Measurements from ENCODE around the gene PRKCE. TPM values are rescaled to one million over a fixed set of nuclear protein-coding genes. Genes with fewer than 3 reads are reported as not detected.

Gene PRKCE
- total RNA-seq, 1 donor from 2014 or later, result 28.4 TPM

DNA sequence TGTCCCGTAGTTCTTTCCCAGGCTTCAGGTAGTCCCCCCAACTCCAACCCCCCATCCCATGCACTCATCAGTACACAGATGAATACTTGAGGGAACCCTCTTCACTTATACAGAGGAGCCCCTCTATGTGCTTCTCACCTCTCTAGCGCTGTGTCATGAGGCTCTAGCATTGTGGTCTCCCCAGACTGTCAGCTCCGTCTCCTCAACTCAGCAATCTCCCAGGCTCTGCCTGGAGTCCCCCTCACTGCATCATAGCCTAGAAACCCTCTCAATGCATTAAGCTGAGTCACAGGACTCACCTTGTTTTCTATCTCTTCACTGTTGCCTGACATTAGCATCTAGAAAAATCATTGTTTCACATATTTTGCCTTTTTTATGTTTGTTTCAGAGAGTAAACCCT is 20.2 kb upstream of the PRKCE start:
- DNase-seq (ENCODE audit: low read depth in 2 of 2), result no peak

DNA sequence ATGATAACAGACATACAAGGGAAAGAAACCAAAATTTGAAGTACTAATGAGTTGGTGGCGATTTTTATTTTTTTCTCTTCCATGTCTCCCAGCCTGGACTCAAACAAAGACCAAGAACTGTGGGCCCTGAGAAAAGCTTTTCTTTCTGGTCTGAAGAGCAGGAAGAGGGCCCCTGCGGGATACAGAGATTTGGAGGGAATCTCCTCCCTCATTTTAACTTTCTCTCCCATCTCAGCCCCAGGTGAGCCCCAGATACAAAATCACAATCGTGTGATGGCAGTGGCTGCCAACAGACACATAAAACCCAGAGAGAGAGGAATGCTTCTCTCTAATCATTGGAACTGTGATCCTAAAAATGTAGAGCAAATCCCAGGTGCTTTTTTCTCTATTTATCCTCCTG is 19.5 kb upstream of the PRKCE start:
- DNase-seq (ENCODE audit: low read depth in 2 of 2), result no peak

- no peak for DNase-seq (ENCODE audit: low read depth in 2 of 2)
Measured at GRCh38 chr2:45634223-45634622, 17.3 kb upstream of the PRKCE start.

GRCh38 chr2:45636008-45636407 is 15.5 kb upstream of the PRKCE start:
- DNase-seq (ENCODE audit: low read depth in 2 of 2), result no peak

DNA sequence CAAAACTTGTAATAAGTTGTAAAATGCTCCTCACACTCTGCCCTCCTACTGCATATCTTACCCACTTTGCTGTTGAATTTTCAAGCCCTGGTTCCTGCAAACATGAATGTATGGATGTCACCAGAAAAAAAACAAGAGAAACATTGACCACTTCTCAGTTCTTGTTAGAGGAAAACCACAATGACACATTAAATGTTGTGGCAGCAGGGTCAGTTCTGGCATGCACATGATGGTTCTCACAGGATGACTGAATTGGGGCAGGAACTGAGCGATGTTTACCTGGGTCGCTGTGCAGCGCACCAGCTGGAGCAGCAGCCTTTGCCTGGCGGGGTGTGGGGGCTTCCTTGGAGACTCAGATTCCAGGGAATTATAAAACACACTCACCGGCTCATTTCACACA is 14.0 kb upstream of the PRKCE start:
- peak in 1 of 2 donors; percentile 44 for DNase-seq (ENCODE audit: low read depth in 2 of 2)

- no peak for DNase-seq (ENCODE audit: low read depth in 2 of 2)
Measured at GRCh38 chr2:45640576-45640975, 10.9 kb upstream of the PRKCE start.

DNA sequence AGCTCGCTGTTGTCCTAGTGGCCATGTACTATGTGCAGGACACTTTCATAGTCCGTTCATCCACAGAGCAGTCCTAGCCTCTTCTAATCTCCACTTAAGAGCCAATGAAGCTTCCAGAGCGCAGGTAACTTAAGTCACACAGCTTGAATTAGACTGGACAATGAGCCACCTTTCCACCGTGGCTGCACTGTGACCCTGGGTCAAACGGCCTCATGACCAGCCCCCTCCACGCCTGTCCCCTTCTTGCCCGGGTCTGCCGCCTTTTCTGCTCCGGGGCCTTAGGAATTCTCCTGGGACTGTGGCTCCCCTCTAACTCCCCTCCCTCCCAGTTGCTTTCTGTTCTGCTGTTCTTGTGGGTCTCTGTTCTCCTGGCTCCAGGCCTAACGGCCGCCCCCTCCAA is 8.4 kb upstream of the PRKCE start:
- DNase-seq (ENCODE audit: low read depth in 2 of 2), result peak in 1 of 2 donors; percentile 13

DNA sequence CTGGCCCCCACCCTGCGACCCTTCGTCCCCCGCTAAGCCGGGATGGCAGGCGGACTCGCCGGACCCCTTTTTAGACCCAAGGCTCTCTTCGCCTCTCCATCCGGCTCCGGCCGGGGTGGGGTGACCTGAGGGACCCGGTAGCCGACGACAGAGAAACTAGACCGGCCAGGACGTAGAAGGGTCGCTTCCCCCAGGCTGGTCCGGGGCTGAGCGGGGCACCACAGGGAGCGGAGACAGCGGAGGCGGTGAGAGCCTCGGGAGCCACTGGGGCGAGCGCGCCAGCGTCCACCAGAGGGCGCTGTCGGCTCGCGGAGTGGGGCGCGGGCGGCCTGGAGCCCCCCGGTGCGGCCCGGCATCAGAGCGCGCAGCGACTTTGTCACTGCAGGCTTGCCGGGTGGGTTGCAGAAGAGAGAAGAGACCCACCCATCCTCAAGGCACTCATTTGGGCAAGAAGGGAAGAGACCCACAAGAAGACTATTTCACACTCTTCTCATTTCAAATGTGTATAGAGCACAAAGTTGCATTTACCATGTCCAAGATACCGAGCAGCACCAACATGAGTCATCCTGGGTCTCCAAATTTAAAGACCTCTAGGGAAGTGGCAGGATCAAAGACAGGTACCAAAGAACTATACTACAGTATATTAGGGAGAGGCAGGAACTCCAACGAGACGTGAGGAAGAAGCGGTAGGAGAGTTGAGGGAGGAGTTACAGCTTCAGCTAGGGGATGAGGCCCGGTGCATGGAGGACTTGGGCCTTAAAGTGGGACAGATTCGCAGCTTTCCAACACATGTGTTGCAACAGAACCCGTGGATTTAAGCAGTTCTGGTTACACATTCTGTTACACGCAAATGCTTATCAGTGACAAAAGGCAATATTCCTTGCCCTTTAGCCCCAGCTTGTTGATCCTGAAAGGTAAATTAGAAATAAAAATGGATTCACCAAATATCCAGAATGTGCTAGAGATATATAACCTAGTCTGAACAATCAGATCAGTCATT is 7.6 kb upstream of the PRKCE start:
- peak; percentile 18 to 56 for DNase-seq (ENCODE audit: low read depth in 2 of 2)

DNA sequence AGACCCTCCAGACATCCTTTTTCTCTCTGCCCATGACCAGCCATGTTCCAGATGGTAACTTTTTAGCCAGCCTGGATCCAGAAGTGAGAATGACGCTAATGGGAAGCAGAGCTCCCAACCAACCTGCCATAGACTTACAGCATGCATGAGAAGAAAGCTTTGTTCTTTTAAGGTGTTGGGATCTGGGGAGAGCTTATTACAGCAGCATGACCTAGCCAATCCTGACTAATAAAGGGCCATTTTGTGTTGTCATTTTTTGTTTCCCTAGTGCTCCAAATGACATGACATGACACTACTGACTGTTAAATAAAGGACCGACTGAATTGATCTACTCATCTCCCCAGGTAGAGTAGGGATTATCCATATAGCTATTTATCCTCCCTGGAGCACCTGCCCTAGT is 5.2 kb upstream of the PRKCE start:
- no peak for DNase-seq (ENCODE audit: low read depth in 2 of 2)

DNA sequence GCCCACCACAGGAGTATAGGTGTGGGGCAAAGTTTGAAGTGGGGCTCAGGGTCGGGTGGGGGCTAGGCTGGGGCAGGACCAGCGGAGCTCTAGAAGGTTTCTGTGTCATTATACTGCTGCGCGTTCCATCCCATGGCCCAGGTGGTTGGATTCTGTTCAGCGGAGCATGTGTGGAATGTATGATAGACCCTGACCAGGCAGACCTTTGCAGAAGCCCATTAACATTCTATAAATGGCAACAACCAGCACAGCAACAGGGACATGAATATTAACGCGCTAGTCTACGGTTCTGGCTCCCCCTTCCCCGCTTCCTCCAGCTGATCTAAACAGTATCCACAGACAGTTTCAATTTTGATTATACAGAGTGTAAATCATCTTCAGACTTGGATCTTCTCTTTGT is 4.1 kb upstream of the PRKCE start:
- no peak for DNase-seq (ENCODE audit: low read depth in 2 of 2)

- no peak for DNase-seq (ENCODE audit: low read depth in 2 of 2)
Measured at GRCh38 chr2:45647986-45648520, 3.4 kb upstream of the PRKCE start.

GRCh38 chr2:45648636-45649035 is 2.8 kb upstream of the PRKCE start:
- DNase-seq (ENCODE audit: low read depth in 2 of 2), result no peak

DNA sequence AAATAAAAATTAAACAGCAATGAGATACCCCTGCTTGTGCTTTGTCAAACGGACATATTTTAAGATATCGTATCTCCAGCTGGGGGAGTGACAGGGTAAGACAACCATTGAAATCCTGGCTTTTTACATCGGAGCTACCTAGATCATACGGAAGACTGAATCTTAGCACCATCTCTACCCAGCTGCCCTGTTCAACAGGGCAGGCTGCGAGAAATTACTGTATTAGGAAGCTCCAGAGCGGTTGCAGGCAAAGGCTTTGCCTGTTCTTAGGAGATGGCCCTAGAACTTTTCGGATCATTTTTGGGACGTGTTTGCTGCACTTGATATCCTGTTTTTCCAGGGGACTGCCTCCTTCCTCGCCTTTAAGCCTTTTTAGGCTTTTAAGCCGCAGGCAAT is 2.0 kb upstream of the PRKCE start:
- DNase-seq (ENCODE audit: low read depth in 2 of 2), result peak in 1 of 2 donors; percentile 57

- DNase-seq (ENCODE audit: low read depth in 2 of 2), result peak; percentile 24 to 67
Measured at GRCh38 chr2:45649858-45650811, 1.3 kb upstream of the PRKCE start.

DNA sequence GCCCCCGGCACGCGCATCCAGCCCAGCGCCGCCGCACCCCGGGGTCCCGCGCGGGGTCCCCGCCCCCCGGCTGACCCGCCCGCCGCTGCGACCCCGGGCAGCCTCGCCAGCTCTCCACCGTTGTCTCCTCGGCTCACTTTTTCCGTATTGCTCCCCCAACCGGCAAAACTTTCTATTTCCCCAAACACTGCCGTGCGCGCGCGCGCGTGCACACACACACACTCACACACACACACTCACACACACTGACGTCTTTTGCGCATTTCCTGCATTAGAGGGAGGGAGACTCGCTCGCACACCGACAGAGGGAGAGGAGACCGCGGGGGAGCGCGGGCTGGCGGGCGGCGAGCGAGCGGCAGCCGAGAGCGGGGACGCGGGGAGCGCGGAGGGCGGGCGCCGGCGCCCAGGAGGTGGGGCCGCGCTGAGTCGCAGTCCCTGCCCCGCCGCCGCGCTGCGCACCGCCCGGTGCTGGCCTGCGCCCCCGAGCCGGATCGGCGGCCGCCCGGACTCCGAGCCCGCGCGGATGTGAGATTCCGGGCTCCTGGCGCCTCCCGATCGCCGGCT is 542 bp upstream of the PRKCE start:
- DNase-seq (ENCODE audit: low read depth in 2 of 2), result peak; percentile 96 to 98

GRCh38 chr2:45652090-45653031 is 886 bp downstream of the PRKCE start:
- peak in 1 of 2 donors; percentile 58 for DNase-seq (ENCODE audit: low read depth in 2 of 2)

DNA sequence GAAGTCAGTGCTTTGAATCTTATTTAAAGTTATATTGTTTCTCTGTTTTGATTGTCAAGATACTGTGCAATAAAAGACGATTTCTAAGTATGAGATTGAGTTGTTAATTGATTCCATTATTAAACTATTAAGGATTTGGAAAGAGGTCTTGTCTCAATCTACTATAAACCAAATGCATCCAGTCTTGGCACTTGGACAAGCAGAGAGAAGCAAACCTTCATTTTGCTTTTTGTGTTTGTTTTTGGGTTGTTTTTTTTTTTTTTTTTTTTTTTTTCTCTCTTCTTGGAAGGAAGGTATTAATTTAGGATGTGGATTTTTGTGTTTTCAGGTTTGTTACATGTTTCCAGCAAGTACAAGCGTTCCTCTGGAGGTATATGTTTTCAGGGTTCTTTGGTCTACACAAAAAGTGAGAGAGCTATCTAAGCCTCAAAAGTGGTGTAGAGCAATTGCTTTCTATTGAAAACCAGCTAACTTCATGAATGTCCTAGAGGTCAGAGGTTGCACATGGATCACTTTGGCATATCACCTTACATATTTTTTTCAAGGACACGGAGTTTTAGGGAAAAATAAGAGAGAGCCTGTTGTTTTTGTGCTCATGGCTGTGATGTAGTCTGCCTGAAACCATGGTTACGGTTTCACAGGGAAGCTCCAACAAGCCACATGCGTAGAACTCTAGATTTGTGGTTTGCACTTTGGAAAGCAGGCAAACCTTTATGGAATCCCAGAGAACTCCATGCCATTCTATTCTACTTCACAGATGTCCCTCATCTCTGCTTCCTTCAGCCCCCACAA is 1.8 kb downstream of the PRKCE start:
- no peak for DNase-seq (ENCODE audit: low read depth in 2 of 2)

- no peak for DNase-seq (ENCODE audit: low read depth in 2 of 2)
Measured at GRCh38 chr2:45654250-45654649, 2.8 kb downstream of the PRKCE start.

- no peak for DNase-seq (ENCODE audit: low read depth in 2 of 2)
Measured at GRCh38 chr2:45661828-45662227, 10.4 kb downstream of the PRKCE start.

All from dermis microvascular lymphatic vessel endothelial cell (primary cell).